ENCODE results near the gene CT47B1.

DNA sequence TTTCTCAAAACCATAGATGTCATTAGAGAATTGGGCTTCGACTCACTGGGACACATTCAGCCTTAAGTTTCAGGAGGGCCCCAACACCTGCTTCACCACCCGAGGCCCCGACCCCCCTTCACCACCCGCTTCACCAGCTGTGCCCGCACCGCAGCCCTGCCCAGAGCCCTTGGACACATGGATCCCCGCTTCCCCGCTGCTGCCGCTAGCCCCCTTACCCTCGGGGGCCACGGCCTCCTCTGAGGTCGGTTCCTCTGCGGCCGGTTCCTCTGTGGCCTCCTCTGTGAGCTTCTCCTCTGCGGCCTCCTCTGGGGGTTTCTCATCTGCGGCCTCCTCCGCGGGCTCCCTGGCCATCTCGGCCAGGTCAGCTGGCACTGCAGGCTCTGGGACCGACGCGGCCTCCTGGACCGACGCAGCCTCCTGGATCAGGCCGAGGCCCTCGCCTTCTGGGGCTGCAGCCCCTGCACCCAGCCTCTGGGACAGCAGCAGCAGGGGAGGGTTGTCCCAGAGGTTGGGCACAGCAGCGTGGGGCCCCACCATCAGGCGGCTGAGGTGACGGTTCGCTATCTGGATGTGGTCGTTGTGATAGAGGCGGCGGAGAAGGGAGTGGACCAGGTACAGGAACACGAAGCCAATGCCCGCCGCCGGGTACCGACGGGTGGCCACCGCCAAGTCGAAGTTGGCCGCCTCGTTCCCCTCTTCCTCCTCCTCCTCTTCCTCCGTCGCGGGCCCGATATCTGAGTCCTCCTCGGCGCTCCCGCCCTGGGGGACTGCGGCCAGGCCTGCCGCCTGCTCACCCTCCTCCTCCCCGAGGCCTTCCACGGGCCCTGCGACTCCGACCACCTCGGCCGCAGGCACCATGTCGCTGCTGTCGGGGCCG lies 748 bp downstream of the CT47B1 start:
- no peak for TF ChIP-seq EZH2 (IDR thresholded peaks at IDR 0.05; ENCODE audit: insufficient read depth, poor library complexity, severe bottlenecking)
- no peak for TF ChIP-seq EZH2phosphoT487 (IDR thresholded peaks at IDR 0.05; ENCODE audit: insufficient read depth, low read depth)
